Panc1 (cell line): Measurements from ENCODE around the gene TECPR1.

ENCODE experiments used
- POLR2AphosphoS5 ChIP-seq: IDR thresholded peaks from 2 replicates; pipeline ENCODE4 v1.6.1; 2012; ENCODE audit warnings: mild to moderate bottlenecking, low read depth, low read length, moderate library complexity
- SIN3A ChIP-seq: IDR thresholded peaks from 2 replicates; pipeline ENCODE4 v1.6.1; 2012; ENCODE audit warnings: low read depth, mild to moderate bottlenecking, low read length, moderate library complexity, borderline replicate concordance; ENCODE audit not compliant: insufficient read depth
- TCF7L2 ChIP-seq: IDR thresholded peaks from 2 replicates; pipeline ENCODE4 v1.6.1; 2011; ENCODE audit warnings: mild to moderate bottlenecking, low read depth, low read length, inconsistent platforms
- TF ChIP-seq, protein P1 (sequence below): fragments of 450-650 bp; IDR thresholded peaks from 2 replicates; pipeline ENCODE4 v1.5.1; 2017; ENCODE audit warnings: mild to moderate bottlenecking

DNA sequence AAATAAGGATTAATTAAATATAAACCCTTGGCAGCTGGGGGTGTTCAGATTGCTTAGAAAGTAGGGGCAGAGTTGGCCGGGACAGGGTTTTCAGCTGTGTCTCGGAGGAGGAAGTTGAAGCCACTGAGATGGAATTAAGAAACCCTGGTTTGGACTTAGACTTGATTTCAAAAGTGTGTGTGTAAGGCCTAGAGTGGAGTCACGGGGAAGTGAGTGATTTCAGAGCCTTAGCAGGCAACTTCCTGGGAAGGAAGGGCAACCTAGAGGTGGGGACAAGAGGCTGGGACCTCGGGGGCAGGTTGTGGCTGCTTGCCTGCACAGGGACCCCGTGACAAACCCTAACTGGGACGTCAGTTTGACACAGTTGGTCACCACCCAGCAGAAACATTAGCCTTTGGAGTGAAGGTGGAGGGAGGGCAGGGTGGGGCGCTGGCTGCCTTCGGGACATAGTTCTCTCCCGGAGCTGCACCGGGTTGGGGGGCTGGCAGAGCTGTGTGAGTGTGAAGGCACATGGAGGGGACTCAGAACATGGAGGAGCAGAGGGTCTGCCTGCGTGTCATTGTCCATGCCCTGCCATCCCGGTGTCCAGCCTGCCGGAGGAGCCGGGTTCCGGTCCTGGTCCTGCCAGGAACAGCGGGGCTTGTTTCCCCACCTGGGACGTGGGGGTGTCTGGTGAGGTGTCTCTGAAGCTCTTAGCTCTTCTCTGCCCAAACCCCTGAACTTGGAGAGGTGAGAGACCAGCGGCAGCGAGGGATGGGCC, 31.3 kb upstream of the TECPR1 start:
- TF ChIP-seq, protein P1, sequence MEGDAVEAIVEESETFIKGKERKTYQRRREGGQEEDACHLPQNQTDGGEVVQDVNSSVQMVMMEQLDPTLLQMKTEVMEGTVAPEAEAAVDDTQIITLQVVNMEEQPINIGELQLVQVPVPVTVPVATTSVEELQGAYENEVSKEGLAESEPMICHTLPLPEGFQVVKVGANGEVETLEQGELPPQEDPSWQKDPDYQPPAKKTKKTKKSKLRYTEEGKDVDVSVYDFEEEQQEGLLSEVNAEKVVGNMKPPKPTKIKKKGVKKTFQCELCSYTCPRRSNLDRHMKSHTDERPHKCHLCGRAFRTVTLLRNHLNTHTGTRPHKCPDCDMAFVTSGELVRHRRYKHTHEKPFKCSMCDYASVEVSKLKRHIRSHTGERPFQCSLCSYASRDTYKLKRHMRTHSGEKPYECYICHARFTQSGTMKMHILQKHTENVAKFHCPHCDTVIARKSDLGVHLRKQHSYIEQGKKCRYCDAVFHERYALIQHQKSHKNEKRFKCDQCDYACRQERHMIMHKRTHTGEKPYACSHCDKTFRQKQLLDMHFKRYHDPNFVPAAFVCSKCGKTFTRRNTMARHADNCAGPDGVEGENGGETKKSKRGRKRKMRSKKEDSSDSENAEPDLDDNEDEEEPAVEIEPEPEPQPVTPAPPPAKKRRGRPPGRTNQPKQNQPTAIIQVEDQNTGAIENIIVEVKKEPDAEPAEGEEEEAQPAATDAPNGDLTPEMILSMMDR, result no peak
- no peak for TF ChIP-seq POLR2AphosphoS5
- TF ChIP-seq TCF7L2, result no peak
- TF ChIP-seq SIN3A, result no peak
